ENCODE measurements around the gene RASSF4. TPM values are rescaled to one million over a fixed set of nuclear protein-coding genes. Genes with fewer than 3 reads are reported as not detected.

RASSF4 gene, protein sequence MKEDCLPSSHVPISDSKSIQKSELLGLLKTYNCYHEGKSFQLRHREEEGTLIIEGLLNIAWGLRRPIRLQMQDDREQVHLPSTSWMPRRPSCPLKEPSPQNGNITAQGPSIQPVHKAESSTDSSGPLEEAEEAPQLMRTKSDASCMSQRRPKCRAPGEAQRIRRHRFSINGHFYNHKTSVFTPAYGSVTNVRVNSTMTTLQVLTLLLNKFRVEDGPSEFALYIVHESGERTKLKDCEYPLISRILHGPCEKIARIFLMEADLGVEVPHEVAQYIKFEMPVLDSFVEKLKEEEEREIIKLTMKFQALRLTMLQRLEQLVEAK
- total RNA-seq (2022) = 0.22 TPM in 1 of 2 replicates, not detected in the other
- Bru-seq, nascent RNA = percentile 11 among the genes with signal in this experiment
- percentile 8 among the genes with signal in this experiment for BruChase-seq, experiment 1, labeled RNA remaining after a 6-hour chase
- BruChase-seq, experiment 2, labeled RNA remaining after a 2-hour chase = percentile 9 among the genes with signal in this experiment
- long read RNA-seq = 0 reads

GRCh38 chr10:44959247-44960087 is at the start of gene RASSF4:
Gene RASSF4 (plus strand): TSS chr10:44959802. CDS start chr10:44970203, 10,401 bp downstream.
- Mint-ChIP-seq H3K4me3 (ENCODE audit: unreplicated experiment) (peak within 1 kb of the TSS; percentile 80), H3K9me3 (ENCODE audit: unreplicated experiment) (no peaks in the 10 kb centered on the region), H3K27me3 (ENCODE audit: insufficient read depth, unreplicated experiment) (no peaks in the 10 kb centered on the region), H3K36me3 (ENCODE audit: insufficient read depth, unreplicated experiment) (no peaks in the 10 kb centered on the region), H3K4me1 (ENCODE audit: insufficient read depth, unreplicated experiment) (peaks cover 15% of the 10 kb centered on the region), H3K27ac (ENCODE audit: low read depth, unreplicated experiment) (peak within 1 kb of the TSS; percentile 61)
- TF ChIP-seq, protein P1, sequence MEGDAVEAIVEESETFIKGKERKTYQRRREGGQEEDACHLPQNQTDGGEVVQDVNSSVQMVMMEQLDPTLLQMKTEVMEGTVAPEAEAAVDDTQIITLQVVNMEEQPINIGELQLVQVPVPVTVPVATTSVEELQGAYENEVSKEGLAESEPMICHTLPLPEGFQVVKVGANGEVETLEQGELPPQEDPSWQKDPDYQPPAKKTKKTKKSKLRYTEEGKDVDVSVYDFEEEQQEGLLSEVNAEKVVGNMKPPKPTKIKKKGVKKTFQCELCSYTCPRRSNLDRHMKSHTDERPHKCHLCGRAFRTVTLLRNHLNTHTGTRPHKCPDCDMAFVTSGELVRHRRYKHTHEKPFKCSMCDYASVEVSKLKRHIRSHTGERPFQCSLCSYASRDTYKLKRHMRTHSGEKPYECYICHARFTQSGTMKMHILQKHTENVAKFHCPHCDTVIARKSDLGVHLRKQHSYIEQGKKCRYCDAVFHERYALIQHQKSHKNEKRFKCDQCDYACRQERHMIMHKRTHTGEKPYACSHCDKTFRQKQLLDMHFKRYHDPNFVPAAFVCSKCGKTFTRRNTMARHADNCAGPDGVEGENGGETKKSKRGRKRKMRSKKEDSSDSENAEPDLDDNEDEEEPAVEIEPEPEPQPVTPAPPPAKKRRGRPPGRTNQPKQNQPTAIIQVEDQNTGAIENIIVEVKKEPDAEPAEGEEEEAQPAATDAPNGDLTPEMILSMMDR (IDR thresholded peaks at IDR 0.05; ENCODE audit: unreplicated experiment) = no peak
- CTCF ChIA-PET = no interaction called here
- POLR2A ChIA-PET = interaction anchor here (0.9 to 2.4 kb wide), 3 partner anchors 10 to 19 kb away, joined by 3 to 9 read pairs (median 4); partner anchors contain the start of gene DEPP1
- DNase-seq (ENCODE audit: unreplicated experiment) = peak; percentile 87
- TSS peak; percentile 79 for BruUV-seq (replicated peaks)
- intact Hi-C loops (cut with micrococcal nuclease) = no loop called here

DNA sequence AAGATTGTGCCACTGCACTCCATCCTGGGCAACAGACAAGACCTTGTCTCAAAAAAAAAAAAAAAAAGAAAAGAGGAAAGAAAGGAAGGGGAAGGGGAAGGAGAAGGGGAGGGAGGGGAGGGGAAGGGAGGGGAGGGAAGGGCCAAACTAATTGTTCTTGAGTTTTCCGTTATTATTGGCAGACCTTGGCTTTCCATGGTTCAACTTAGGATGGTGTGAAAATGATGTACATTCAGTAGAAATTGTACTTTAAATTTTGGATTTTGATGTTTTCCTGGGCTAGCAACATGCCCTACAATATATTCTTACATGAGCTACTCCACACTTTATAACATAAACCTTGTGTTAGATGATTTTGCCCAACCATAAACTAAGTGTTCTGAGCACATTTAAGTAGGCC is 49.7 kb upstream of the RASSF4 start:
- CTCF ChIA-PET = no interaction called here
- no peaks in the 10 kb centered on the region for H3K9me3 Mint-ChIP-seq (ENCODE audit: unreplicated experiment)
- H3K27ac Mint-ChIP-seq (ENCODE audit: low read depth, unreplicated experiment) = no peak overlapping the region
- no peaks in the 10 kb centered on the region for H3K4me1 Mint-ChIP-seq (ENCODE audit: insufficient read depth, unreplicated experiment)
- DNase-seq (ENCODE audit: unreplicated experiment) = no peak
- no peaks in the 10 kb centered on the region for H3K27me3 Mint-ChIP-seq (ENCODE audit: insufficient read depth, unreplicated experiment)
- BruUV-seq (replicated peaks) = no TSS peak
- POLR2A ChIA-PET = no interaction called here
- H3K36me3 Mint-ChIP-seq (ENCODE audit: insufficient read depth, unreplicated experiment) = no peaks in the 10 kb centered on the region
- intact Hi-C loops (cut with micrococcal nuclease) = no loop called here
- TF ChIP-seq, protein P1 (IDR thresholded peaks at IDR 0.05; ENCODE audit: unreplicated experiment) = no peak
- no peak overlapping the region for H3K4me3 Mint-ChIP-seq (ENCODE audit: unreplicated experiment)

- CTCF ChIA-PET = no interaction called here
- H3K27ac Mint-ChIP-seq (ENCODE audit: low read depth, unreplicated experiment) = no peak overlapping the region
- no peaks in the 10 kb centered on the region for H3K27me3 Mint-ChIP-seq (ENCODE audit: insufficient read depth, unreplicated experiment)
- H3K36me3 Mint-ChIP-seq (ENCODE audit: insufficient read depth, unreplicated experiment) = no peaks in the 10 kb centered on the region
- POLR2A ChIA-PET = no interaction called here
- BruUV-seq (replicated peaks) = no TSS peak
- H3K4me3 Mint-ChIP-seq (ENCODE audit: unreplicated experiment) = no peak overlapping the region
- intact Hi-C loops (cut with micrococcal nuclease) = no loop called here
- no peak for DNase-seq (ENCODE audit: unreplicated experiment)
- TF ChIP-seq, protein P1 (IDR thresholded peaks at IDR 0.05; ENCODE audit: unreplicated experiment) = no peak
- H3K4me1 Mint-ChIP-seq (ENCODE audit: insufficient read depth, unreplicated experiment) = no peaks in the 10 kb centered on the region
- no peaks in the 10 kb centered on the region for H3K9me3 Mint-ChIP-seq (ENCODE audit: unreplicated experiment)
Observed at GRCh38 chr10:44910602-44911001, 49.0 kb upstream of the RASSF4 start.

- ChIA-PET CTCF (interaction anchor here (0.7 kb wide), 1 partner anchor 22 kb away, joined by 3 read pairs; no protein-coding TSS in a partner anchor), POLR2A (no interaction called here)
- no peak within 1 kb of the TSS for H3K4me3 Mint-ChIP-seq (ENCODE audit: unreplicated experiment)
- BruUV-seq (replicated peaks) = no TSS peak
- H3K36me3 Mint-ChIP-seq (ENCODE audit: insufficient read depth, unreplicated experiment) = no peaks in the 10 kb centered on the region
- H3K27ac Mint-ChIP-seq (ENCODE audit: low read depth, unreplicated experiment) = no peak within 1 kb of the TSS
- TF ChIP-seq, protein P1 (IDR thresholded peaks at IDR 0.05; ENCODE audit: unreplicated experiment) = no peak
- intact Hi-C loops (cut with micrococcal nuclease) = no loop called here
- peaks cover 2% of the 10 kb centered on the region for H3K27me3 Mint-ChIP-seq (ENCODE audit: insufficient read depth, unreplicated experiment)
- no peak for DNase-seq (ENCODE audit: unreplicated experiment)
- no peaks in the 10 kb centered on the region for H3K4me1 Mint-ChIP-seq (ENCODE audit: insufficient read depth, unreplicated experiment)
- no peaks in the 10 kb centered on the region for H3K9me3 Mint-ChIP-seq (ENCODE audit: unreplicated experiment)
Observed at GRCh38 chr10:44911081-44911540, 48.5 kb upstream of the RASSF4 start, which contains the start of gene TMEM72. Gene TMEM72 (plus strand): TSS chr10:44911337. CDS start chr10:44911513, 176 bp downstream.
